Bronchial epithelial cell (primary cell): ENCODE data around the gene APOA4. TPM values are rescaled to one million over a fixed set of nuclear protein-coding genes. Genes with fewer than 3 reads are reported as not detected.
A peak's percentile ranks its signal among the peaks of the same experiment; 100 is the strongest.

ENCODE experiments used
- DNase-seq: peaks from one replicate; pipeline ENCODE4 v3.0.0-alpha.2; 2010; ENCODE audit warnings: low read depth
- FAIRE-seq: peaks from 2 replicates; lab custom pipeline; 2011; peaks lifted over from hg19 to GRCh38; lab: Jason Lieb, UNC
- H3K27me3 ChIP-seq: 2 replicates; pipeline ENCODE4 v1.5.1; 2011; ENCODE audit warnings: low read length; ENCODE audit not compliant: control insufficient read depth, insufficient read depth
- H3K36me3 ChIP-seq: 2 replicates; pipeline ENCODE4 v1.5.1; 2011; ENCODE audit warnings: low read length; ENCODE audit not compliant: control insufficient read depth, insufficient read depth
- H3K4me3 ChIP-seq: 2 replicates; pipeline ENCODE4 v1.5.1; 2011; ENCODE audit warnings: mild to moderate bottlenecking, low read depth, low read length, control low read depth
- total RNA-seq: library from RNA; depleted of rRNA; stranded (reverse); fragments of >200 nt; gene quantifications from 2 replicates; pipeline ENCODE4 v1.2.1, GENCODE V29; 2014
- TF ChIP-seq, protein P1 (sequence below): IDR thresholded peaks from 2 replicates; pipeline ENCODE4 v1.5.1; 2011; ENCODE audit warnings: mild to moderate bottlenecking, moderate library complexity, low read length, control low read depth, inconsistent platforms; ENCODE audit not compliant: insufficient read depth, severe bottlenecking

Gene APOA4
- total RNA-seq, 1 donor from 2014 or later, result not detected

DNA sequence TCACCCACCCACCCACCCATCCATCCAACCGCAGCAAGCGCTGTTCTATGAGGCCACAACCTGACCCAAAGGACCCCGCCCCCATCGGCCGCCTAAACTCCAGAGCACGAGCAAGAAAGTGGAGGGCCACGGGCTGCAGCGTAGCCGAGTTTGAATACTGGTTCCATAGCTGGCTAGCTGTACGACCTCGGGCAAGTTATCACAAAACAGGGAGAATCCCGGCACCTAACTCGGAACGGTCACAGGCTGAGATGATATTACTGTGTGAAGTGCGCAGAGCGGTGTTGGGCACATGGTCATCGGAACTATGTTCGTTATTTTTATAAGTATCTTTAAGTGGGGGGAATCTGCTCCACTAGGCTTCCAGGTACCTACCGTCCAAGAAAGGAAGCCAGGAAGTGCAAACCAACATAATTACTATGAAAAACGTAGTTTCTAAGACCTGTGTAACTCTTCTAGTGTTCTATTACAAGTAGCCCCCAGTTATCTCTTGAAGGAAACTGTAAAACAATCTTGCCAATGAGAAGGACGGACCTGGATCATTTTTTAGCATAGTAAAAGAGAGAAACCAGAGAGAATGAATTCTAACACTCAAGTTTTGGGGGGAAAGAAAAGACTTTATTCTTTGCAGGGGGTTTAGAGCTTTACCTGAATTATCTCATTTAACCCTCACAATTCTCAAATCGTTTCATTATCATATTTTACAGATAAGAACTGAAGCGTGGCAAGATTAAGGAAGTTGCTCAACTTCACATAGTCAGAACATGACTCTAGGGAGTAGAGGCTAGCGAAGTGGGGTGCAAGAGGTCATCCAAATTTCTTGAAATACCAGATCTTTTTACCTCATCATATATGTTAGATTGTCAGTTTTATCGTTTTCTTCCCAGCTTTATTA lies 49.7 kb downstream of the APOA4 start:
- DNase-seq (peak; percentile 47), FAIRE-seq (no peak)
- TF ChIP-seq, protein P1, sequence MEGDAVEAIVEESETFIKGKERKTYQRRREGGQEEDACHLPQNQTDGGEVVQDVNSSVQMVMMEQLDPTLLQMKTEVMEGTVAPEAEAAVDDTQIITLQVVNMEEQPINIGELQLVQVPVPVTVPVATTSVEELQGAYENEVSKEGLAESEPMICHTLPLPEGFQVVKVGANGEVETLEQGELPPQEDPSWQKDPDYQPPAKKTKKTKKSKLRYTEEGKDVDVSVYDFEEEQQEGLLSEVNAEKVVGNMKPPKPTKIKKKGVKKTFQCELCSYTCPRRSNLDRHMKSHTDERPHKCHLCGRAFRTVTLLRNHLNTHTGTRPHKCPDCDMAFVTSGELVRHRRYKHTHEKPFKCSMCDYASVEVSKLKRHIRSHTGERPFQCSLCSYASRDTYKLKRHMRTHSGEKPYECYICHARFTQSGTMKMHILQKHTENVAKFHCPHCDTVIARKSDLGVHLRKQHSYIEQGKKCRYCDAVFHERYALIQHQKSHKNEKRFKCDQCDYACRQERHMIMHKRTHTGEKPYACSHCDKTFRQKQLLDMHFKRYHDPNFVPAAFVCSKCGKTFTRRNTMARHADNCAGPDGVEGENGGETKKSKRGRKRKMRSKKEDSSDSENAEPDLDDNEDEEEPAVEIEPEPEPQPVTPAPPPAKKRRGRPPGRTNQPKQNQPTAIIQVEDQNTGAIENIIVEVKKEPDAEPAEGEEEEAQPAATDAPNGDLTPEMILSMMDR, result no peak
- Histone ChIP-seq H3K4me3 (peak overlapping the region; percentile 70), H3K27me3 (no peaks in the 10 kb centered on the region), H3K36me3 (peaks cover 5% of the 10 kb centered on the region)

DNA sequence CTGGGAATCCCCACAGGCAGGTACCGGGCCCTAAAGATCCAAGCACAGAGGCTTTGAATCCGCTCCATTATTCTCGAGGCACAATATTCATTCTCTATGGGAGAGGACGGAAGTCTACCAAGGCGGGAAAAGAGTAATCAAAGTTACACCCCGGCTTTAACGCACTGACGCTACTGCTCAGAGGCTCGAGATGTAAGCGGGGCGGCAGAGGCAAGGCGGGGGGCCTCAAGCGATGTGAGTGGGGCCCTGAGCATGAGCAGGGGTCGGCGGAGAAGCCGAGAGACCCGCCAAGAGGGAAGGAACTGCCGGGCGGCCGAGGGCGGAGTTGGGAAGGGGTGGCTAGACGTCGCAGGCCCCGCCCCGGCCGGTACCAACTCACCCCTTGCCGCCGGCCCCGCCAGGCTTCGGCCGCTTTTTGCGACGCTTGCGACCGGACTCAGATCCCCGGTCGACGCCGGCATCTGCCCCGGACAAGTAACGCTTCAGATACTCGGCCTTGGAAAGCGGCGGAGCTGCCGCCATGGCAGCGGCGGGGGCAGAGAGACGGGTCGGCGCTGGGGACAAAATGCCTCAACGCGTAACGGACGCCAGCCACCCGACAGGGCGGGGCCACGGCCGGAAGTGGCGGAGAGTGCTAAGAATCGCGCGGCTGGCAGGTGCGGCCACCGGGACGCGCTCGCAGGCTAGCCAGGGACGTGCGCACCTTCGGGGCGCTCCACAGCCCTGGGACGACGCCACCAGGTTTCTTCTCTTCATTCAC lies 50.5 kb downstream of the APOA4 start, which contains the start of gene BUD13:
Gene BUD13, minus strand, starts transcription at position 545 of the 760 bp plus-strand sequence. Its CDS starts 23 bp downstream, at position 522.
- H3K27me3 ChIP-seq, result no peaks in the 10 kb centered on the region
- no peak for FAIRE-seq

DNA sequence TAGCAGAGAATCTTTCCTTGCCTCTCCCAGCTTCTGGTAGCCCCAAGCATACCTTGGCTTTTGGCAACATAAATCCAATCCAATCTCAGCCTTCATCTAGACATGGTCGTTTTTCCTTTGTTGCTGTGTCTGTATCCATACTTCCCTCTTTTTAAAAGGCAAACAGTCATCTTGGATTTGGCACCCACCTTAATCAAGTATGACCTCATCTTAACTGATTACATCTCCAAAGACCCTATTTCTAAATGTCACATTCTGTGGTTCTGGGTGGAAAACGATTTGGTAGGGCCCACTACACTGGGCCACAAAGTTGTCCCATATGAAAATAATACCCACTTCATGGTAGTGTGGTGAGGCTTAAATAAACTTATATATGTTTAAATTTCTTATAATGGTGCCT lies 51.2 kb downstream of the APOA4 start:
- no peak for FAIRE-seq
- Histone ChIP-seq H3K4me3 (peak overlapping the region; percentile 70), H3K27me3 (no peaks in the 10 kb centered on the region), H3K36me3 (peaks cover 4% of the 10 kb centered on the region)
- DNase-seq, result no peak
- TF ChIP-seq, protein P1, result no peak

More for the DNA sequence above, 50.5 kb downstream of the APOA4 start, which contains the start of gene BUD13:
- Histone ChIP-seq H3K4me3 (peak within 1 kb of the TSS; percentile 70), H3K36me3 (peaks cover 2% of the 10 kb centered on the region)
- TF ChIP-seq, protein P1, result no peak
- peak; percentile 67 for DNase-seq

Other genes with a start within 250 kb of the APOA4 start
- gene BUD13, start 50.3 kb downstream of the APOA4 start, total RNA-seq, result 12.4 and 14.2 TPM in 2 replicates
- 50.1 and 74.2 TPM in 2 replicates for gene ZPR1, start 35.3 kb downstream of the APOA4 start, total RNA-seq
- not detected in 2 replicates for gene APOA5, start 31.4 kb downstream of the APOA4 start, total RNA-seq
- not detected in 2 replicates for gene APOC3, start 6.6 kb upstream of the APOA4 start, total RNA-seq
- gene APOA1, start 14.3 kb upstream of the APOA4 start, total RNA-seq, result not detected in 2 replicates